ENCODE results near the gene GALNT2. TPM values are rescaled to one million over a fixed set of nuclear protein-coding genes. Genes with fewer than 3 reads are reported as not detected.

The GALNT2 gene
- total and polyA plus RNA-seq, 2 donors (not counting 1 experiment from before 2014, with no cell fraction given): 19.0 to 184 TPM

DNA sequence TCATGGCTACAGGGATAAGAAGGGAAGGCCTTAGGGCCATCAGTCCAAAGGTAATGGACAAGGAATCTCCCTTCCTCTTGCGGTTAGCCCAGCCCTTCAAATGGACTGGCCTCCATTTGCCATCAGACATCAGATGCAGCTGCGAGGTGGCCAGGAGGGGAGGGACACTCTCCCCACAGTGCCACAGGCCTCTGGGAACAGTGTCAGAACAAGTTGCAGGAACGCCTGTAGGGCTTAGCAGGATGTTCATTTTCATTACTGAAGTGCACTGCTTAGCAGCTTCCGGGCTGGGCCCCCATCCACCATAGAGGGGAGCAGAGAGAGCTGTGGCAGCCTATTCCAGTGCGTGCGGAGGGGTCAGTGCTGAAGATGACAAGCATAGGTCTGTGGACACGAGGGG, 127.5 kb downstream of the GALNT2 start:
- no peak overlapping the region for H3K4me2 ChIP-seq (replicated peaks; ENCODE audit: low read depth, low read length, poor library complexity, severe bottlenecking)
- H3K9me3 Mint-ChIP-seq (ENCODE audit: insufficient read depth): no peaks in the 10 kb centered on the region
- H3K27ac Mint-ChIP-seq: no peak overlapping the region
- H3K27ac ChIP-seq (ENCODE audit: low read length in 2 of 2): no peak overlapping the region
- H3K27me3 Mint-ChIP-seq: no peaks in the 10 kb centered on the region
- H4K20me1 ChIP-seq (ENCODE audit: control insufficient read depth, insufficient read depth, low read length, poor library complexity, severe bottlenecking): peaks cover 28% of the 10 kb centered on the region
- H3K4me3 Mint-ChIP-seq: no peak overlapping the region
- H3K36me3 ChIP-seq (replicated peaks in 1 of 2; ENCODE audit: control extremely low read depth in 1 of 2, control insufficient read depth in 1 of 2, extremely low read depth in 1 of 2, insufficient read depth in 2 of 2, low read length in 1 of 2): no peaks in the 10 kb centered on the region
- H2AFZ ChIP-seq (ENCODE audit: insufficient read depth, low read depth, low read length, poor library complexity, severe bottlenecking): no peak overlapping the region
- H3K4me1 ChIP-seq (ENCODE audit: control insufficient read depth in 2 of 2, insufficient read depth in 2 of 2, low read length in 2 of 2): peaks cover 15% of the 10 kb centered on the region in 2 donors
- H3K4me1 Mint-ChIP-seq: peaks cover 26% of the 10 kb centered on the region
- peaks cover 64% of the 10 kb centered on the region for H3K79me2 ChIP-seq (ENCODE audit: control insufficient read depth, insufficient read depth, low read length)
- no peak for TF ChIP-seq EZH2 (IDR thresholded peaks at IDR 0.05; ENCODE audit: borderline replicate concordance, insufficient read depth, low read depth, low read length, poor library complexity, severe bottlenecking)
- no peak for TF ChIP-seq CTCF (IDR thresholded peaks at IDR 0.05)
- H3K27me3 ChIP-seq (replicated peaks in 1 of 4; ENCODE audit: control extremely low read depth in 1 of 4, control insufficient read depth in 3 of 4, insufficient read depth in 4 of 4, low read length in 3 of 4): no peaks in the 10 kb centered on the region
- no peak overlapping the region for H3K9ac ChIP-seq (ENCODE audit: low read length)
- ATAC-seq (ENCODE audit: low read depth): no peak
- H3K9me3 ChIP-seq (ENCODE audit: control extremely low read depth in 1 of 3, control insufficient read depth in 2 of 3, insufficient read depth in 1 of 3, low read length in 2 of 3): no peaks in the 10 kb centered on the region
- intact Hi-C loops (cut with micrococcal nuclease): no loop called here
- POLR2A ChIA-PET: no interaction called here
- H3K4me3 ChIP-seq (ENCODE audit: control extremely low read depth in 1 of 5, extremely low read depth in 1 of 5, insufficient read depth in 1 of 5, low read depth in 2 of 5, low read length in 4 of 5): no peak overlapping the region
- WGBS (ENCODE audit: insufficient coverage): 96% methylated on average over 5 of the region's 7 CpGs
- CTCF ChIA-PET: no interaction called here
- DNase-seq: no peak

DNA sequence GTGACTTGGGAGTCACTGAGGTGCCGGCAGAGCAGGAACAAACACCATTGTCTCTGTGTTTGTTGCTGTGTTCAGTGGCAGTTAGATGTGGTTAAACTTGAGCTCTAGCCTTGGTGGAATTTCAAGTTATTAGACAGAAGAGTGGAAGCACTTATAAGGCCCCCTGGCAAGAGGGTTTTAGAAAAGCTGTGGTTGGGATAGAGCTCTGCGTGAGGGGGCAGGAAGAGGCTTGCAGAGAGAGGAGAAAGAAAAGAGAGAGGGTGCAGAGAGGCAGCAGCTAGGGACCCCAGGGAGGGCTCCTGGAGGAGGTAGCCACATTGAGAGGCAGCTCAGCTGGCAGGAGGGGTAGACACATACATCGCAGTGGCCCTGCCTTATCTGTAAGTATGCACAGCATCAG, 128.2 kb downstream of the GALNT2 start:
- H3K9me3 Mint-ChIP-seq (ENCODE audit: insufficient read depth): no peaks in the 10 kb centered on the region
- H3K27ac Mint-ChIP-seq: no peak overlapping the region
- intact Hi-C loops (cut with micrococcal nuclease): no loop called here
- H3K4me2 ChIP-seq (replicated peaks; ENCODE audit: low read depth, low read length, poor library complexity, severe bottlenecking): no peak overlapping the region
- H3K36me3 ChIP-seq (replicated peaks in 1 of 2; ENCODE audit: control extremely low read depth in 1 of 2, control insufficient read depth in 1 of 2, extremely low read depth in 1 of 2, insufficient read depth in 2 of 2, low read length in 1 of 2): no peaks in the 10 kb centered on the region
- H2AFZ ChIP-seq (ENCODE audit: insufficient read depth, low read depth, low read length, poor library complexity, severe bottlenecking): no peak overlapping the region
- H3K9me3 ChIP-seq (ENCODE audit: control extremely low read depth in 1 of 3, control insufficient read depth in 2 of 3, insufficient read depth in 1 of 3, low read length in 2 of 3): no peaks in the 10 kb centered on the region
- no peak for ATAC-seq (ENCODE audit: low read depth)
- 76% methylated on average over 3 of the region's 3 CpGs for WGBS (ENCODE audit: insufficient coverage)
- no peak overlapping the region for H3K27ac ChIP-seq (ENCODE audit: low read length in 2 of 2)
- ChIA-PET POLR2A (no interaction called here), CTCF (no interaction called here)
- H3K4me1 Mint-ChIP-seq: peaks cover 26% of the 10 kb centered on the region
- TF ChIP-seq CTCF (IDR thresholded peaks at IDR 0.05) (no peak), EZH2 (IDR thresholded peaks at IDR 0.05; ENCODE audit: borderline replicate concordance, insufficient read depth, low read depth, low read length, poor library complexity, severe bottlenecking) (no peak)
- H3K27me3 Mint-ChIP-seq: no peaks in the 10 kb centered on the region
- H3K27me3 ChIP-seq (replicated peaks in 1 of 4; ENCODE audit: control extremely low read depth in 1 of 4, control insufficient read depth in 3 of 4, insufficient read depth in 4 of 4, low read length in 3 of 4): no peaks in the 10 kb centered on the region
- DNase-seq: no peak
- no peak overlapping the region for H3K9ac ChIP-seq (ENCODE audit: low read length)
- no peak overlapping the region for H3K4me3 Mint-ChIP-seq
- H3K79me2 ChIP-seq (ENCODE audit: control insufficient read depth, insufficient read depth, low read length): peaks cover 65% of the 10 kb centered on the region
- no peak overlapping the region for H3K4me3 ChIP-seq (ENCODE audit: control extremely low read depth in 1 of 5, extremely low read depth in 1 of 5, insufficient read depth in 1 of 5, low read depth in 2 of 5, low read length in 4 of 5)
- peaks cover 15% of the 10 kb centered on the region in 2 donors for H3K4me1 ChIP-seq (ENCODE audit: control insufficient read depth in 2 of 2, insufficient read depth in 2 of 2, low read length in 2 of 2)
- H4K20me1 ChIP-seq (ENCODE audit: control insufficient read depth, insufficient read depth, low read length, poor library complexity, severe bottlenecking): peaks cover 28% of the 10 kb centered on the region
